Lower leg skin (tissue), 4 donors: ENCODE measurements around the gene RGSL1. TPM values are rescaled to one million over a fixed set of nuclear protein-coding genes. Genes with fewer than 3 reads are reported as not detected.

Source experiments
- DNase-seq, 2 donors: peaks; one replicate each; pipeline ENCODE4 v3.0.0-alpha.2; 2019; ENCODE audit warnings: low spot score in 2 of 2
- H3K4me3 ChIP-seq: fragments of 200-600 bp; sonication (generic); 2 replicates; pipeline ENCODE4 v1.5.1; 2017; ENCODE audit warnings: mild to moderate bottlenecking, low read depth; ENCODE audit not compliant: poor library complexity, severe bottlenecking
- CTCF ChIP-seq, 3 donors: fragments of 450-650 bp; IDR thresholded peaks; one replicate each; pipeline ENCODE4 v1.5.1; 2016; ENCODE audit warnings: antibody characterized with exemption in 3 of 3, mild to moderate bottlenecking in 3 of 3, moderate library complexity in 2 of 3
- POLR2A ChIP-seq, 2 donors: fragments of 450-650 bp; IDR thresholded peaks; one replicate each; pipeline ENCODE4 v1.6.1; 2016 to 2017; ENCODE audit warnings: antibody characterized with exemption in 2 of 2, mild to moderate bottlenecking in 1 of 2, moderate library complexity in 1 of 2
- WGBS, 2 donors: methylation state at CpG; one replicate each; pipeline ENCODE4 v1.1.5; 2018; 5-methylcytosine and 5-hydroxymethylcytosine counted together
- intact Hi-C: fragments of 100-400 bp; cut with DNase I; formaldehyde crosslinking; loops from one replicate; pipeline ENCODE4 v1.15.0; 2023; ENCODE audit warnings: low total_unique reads
- total RNA-seq, 4 donors: library from RNA; depleted of rRNA; stranded (reverse); fragments of >200 nt; gene quantifications; one replicate each; pipeline ENCODE4 v1.1.0, GENCODE V29; 2016

RGSL1 gene
- total RNA-seq, 4 donors from 2014 or later, result not detected

- no peak overlapping the region for H3K4me3 ChIP-seq
- no peak for TF ChIP-seq POLR2A (IDR thresholded peaks at IDR 0.05)
- TF ChIP-seq CTCF (IDR thresholded peaks at IDR 0.05), result no peak
- DNase-seq, result no peak
- 71 to 94% methylated on average over 1 of the region's 1 CpG for WGBS, 2 donors
- intact Hi-C loops, result no loop called here
Observed at GRCh38 chr1:182415789-182416188, 34.2 kb upstream of the RGSL1 start.

- WGBS, 2 donors, result 86% methylated on average over 7 of the region's 7 CpGs
- intact Hi-C loops, result no loop called here
- no peak for DNase-seq
- no peak for TF ChIP-seq CTCF (IDR thresholded peaks at IDR 0.05)
- no peak for TF ChIP-seq POLR2A (IDR thresholded peaks at IDR 0.05)
- no peak overlapping the region for H3K4me3 ChIP-seq
Observed at GRCh38 chr1:182426442-182427430, 23.2 kb upstream of the RGSL1 start.

GRCh38 chr1:182428043-182428442, 21.9 kb upstream of the RGSL1 start:
- intact Hi-C loops, result no loop called here
- no peak overlapping the region for H3K4me3 ChIP-seq
- TF ChIP-seq CTCF (IDR thresholded peaks at IDR 0.05) (no peak), POLR2A (IDR thresholded peaks at IDR 0.05) (no peak)
- 92 to 94% methylated on average over 2 of the region's 2 CpGs for WGBS, 2 donors
- DNase-seq, result no peak

- intact Hi-C loops, result no loop called here
- WGBS, 2 donors, result 66 to 78% methylated on average over 11 of the region's 11 CpGs
- no peak for TF ChIP-seq POLR2A (IDR thresholded peaks at IDR 0.05)
- TF ChIP-seq CTCF (IDR thresholded peaks at IDR 0.05), result no peak
- DNase-seq, result no peak
- no peak overlapping the region for H3K4me3 ChIP-seq
Observed at GRCh38 chr1:182430263-182431068, 19.5 kb upstream of the RGSL1 start.

- no peak for DNase-seq
- 81 to 83% methylated on average over 7 of the region's 7 CpGs for whole genome bisulfite sequencing, 2 donors
- intact Hi-C loops, result no loop called here
- TF ChIP-seq CTCF (IDR thresholded peaks at IDR 0.05) (no peak), POLR2A (IDR thresholded peaks at IDR 0.05) (no peak)
- no peak overlapping the region for H3K4me3 ChIP-seq
Observed at GRCh38 chr1:182431278-182431677, 18.7 kb upstream of the RGSL1 start.
